Transverse colon (tissue), 4 donors: ENCODE measurements around the gene CTNND2. TPM values are rescaled to one million over a fixed set of nuclear protein-coding genes. Genes with fewer than 3 reads are reported as not detected.

Experiments
- DNase-seq: peaks from one replicate; pipeline ENCODE4 v3.0.0-alpha.2; 2019
- H3K27ac ChIP-seq, 4 donors: fragments of 200-600 bp; sonication (generic); 2 replicates each; pipeline ENCODE4 v1.5.1; 2016 to 2018; ENCODE audit warnings: inconsistent platforms in 4 of 4
- H3K27me3 ChIP-seq: fragments of 200-600 bp; sonication (generic); 2 replicates; pipeline ENCODE4 v1.5.1; 2017; ENCODE audit warnings: inconsistent platforms
- H3K36me3 ChIP-seq, 4 donors: fragments of 200-600 bp; sonication (generic); 2 replicates each; pipeline ENCODE4 v1.5.1; 2017 to 2019; ENCODE audit warnings: inconsistent platforms in 4 of 4
- H3K4me1 ChIP-seq, 4 donors: fragments of 200-600 bp; sonication (generic); 2 replicates each; pipeline ENCODE4 v1.5.1; 2017 to 2020; ENCODE audit warnings: inconsistent platforms in 4 of 4
- H3K4me3 ChIP-seq, 4 donors: fragments of 200-600 bp; sonication (generic); 1 replicate in 1 of 4; 2 replicates in 3 of 4; pipeline versions ENCODE4 v1.5.1 to v1.6.1; 2017 to 2019; ENCODE audit warnings: inconsistent platforms in 4 of 4
- H3K9me3 ChIP-seq, 2 donors: fragments of 200-600 bp; sonication (generic); 2 replicates each; pipeline ENCODE4 v1.5.1; 2017 to 2019; ENCODE audit warnings: inconsistent platforms in 2 of 2
- CTCF ChIP-seq, 5 experiments: fragments of 200-600 bp in 3 of 5; fragments of 450-650 bp in 2 of 5; sonication (generic) in 3 of 5; IDR thresholded peaks; 1 replicate in 2 of 5; 2 replicates in 3 of 5; pipeline ENCODE4 v1.5.1; 2016 to 2017; ENCODE audit warnings: antibody characterized with exemption in 5 of 5, inconsistent platforms in 3 of 5, mild to moderate bottlenecking in 2 of 5, moderate library complexity in 1 of 5
- EP300 ChIP-seq: sonication (generic); formaldehyde crosslinking; IDR thresholded peaks from one replicate; pipeline ENCODE4 v1.6.1; 2017; ENCODE audit warnings: antibody characterized with exemption, low read depth
- POLR2A ChIP-seq: fragments of 450-650 bp; IDR thresholded peaks from one replicate; pipeline ENCODE4 v1.6.1; 2016; ENCODE audit warnings: antibody characterized with exemption, mild to moderate bottlenecking, moderate library complexity
- POLR2AphosphoS5 ChIP-seq, 3 donors: sonication (generic); formaldehyde crosslinking; IDR thresholded peaks; one replicate each; pipeline ENCODE4 v1.6.1; 2016; ENCODE audit warnings: antibody characterized with exemption in 3 of 3
- WGBS, 2 donors: methylation state at CpG; one replicate each; pipeline ENCODE4 v1.1.5; 2018; ENCODE audit warnings: low coverage in 1 of 2; 5-methylcytosine and 5-hydroxymethylcytosine counted together
- in situ Hi-C, 4 donors: fragments of 200-750 bp; cut with MboI; loops; one replicate each; pipeline versions ENCODE4 v1.15.0 to v1.15.1; 2017; ENCODE audit warnings: low sequenced_read_pairs in 3 of 4, low pct_ligation_motif_present in 1 of 4, low pct_unique_long_range_greater_than_20kb in 1 of 4
- intact Hi-C: fragments of 100-400 bp; cut with DNase I; formaldehyde crosslinking; loops from one replicate; pipeline ENCODE4 v1.15.1; 2023; ENCODE audit warnings: low total_unique reads
- total RNA-seq, 4 donors: library from RNA; depleted of rRNA; stranded (reverse); fragments of >200 nt; gene quantifications; one replicate each; pipeline ENCODE4 v1.1.0, GENCODE V29; 2016

CTNND2 gene
- total RNA-seq, 4 donors from 2014 or later = 1.9 to 2.1 TPM; not detected in 2

GRCh38 chr5:11269515-11269914 is 634.7 kb downstream of the CTNND2 start:
- H3K27me3 ChIP-seq = no peaks in the 10 kb centered on the region
- 58 to 65% methylated on average over 3 of the region's 3 CpGs for WGBS, 2 donors
- no peaks in the 10 kb centered on the region for H3K4me1 ChIP-seq
- no peak overlapping the region for H3K27ac ChIP-seq
- in situ Hi-C loops = no loop called here
- H3K4me3 ChIP-seq = no peak overlapping the region
- no peaks in the 10 kb centered on the region for H3K9me3 ChIP-seq
- TF ChIP-seq EP300 (no peak), CTCF (IDR thresholded peaks at IDR 0.05) (no peak), POLR2A (no peak), POLR2AphosphoS5 (IDR thresholded peaks at IDR 0.05) (no peak)
- intact Hi-C loops = no loop called here
- no peaks in the 10 kb centered on the region for H3K36me3 ChIP-seq
- DNase-seq = no peak

GRCh38 chr5:11268891-11269290 is 635.4 kb downstream of the CTNND2 start:
- DNase-seq = no peak
- Histone ChIP-seq H3K4me1 (no peaks in the 10 kb centered on the region), H3K4me3 (no peak overlapping the region), H3K9me3 (no peaks in the 10 kb centered on the region), H3K27me3 (no peaks in the 10 kb centered on the region), H3K27ac (no peak overlapping the region), H3K36me3 (no peaks in the 10 kb centered on the region)
- intact Hi-C loops (no loop called here), in situ Hi-C loops (no loop called here)
- TF ChIP-seq POLR2A = no peak
- 71 to 89% methylated on average over 3 to 6 of the region's 6 CpGs for WGBS, 2 donors

DNA sequence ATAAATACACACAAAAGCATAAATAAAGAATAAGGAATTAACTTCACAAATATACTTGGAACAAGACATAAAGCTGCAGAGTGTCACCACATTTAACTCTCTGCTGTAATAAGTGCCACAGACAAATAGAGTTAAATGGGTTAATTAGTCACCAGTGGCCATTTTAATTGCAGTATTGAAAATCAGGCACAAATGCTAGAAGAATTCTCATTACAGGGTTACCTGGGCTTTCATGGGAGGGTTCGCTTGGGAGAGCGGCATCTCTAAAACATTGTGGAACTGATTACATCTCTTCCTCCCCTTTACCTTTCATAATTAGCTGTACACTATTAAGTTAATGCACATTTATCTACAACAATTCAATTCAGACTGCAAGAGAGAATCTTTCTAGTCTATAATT is 637.9 kb downstream of the CTNND2 start:
- no peak overlapping the region for H3K4me3 ChIP-seq
- no peak for DNase-seq
- no peak overlapping the region for H3K27ac ChIP-seq
- H3K27me3 ChIP-seq = no peaks in the 10 kb centered on the region
- H3K36me3 ChIP-seq = no peaks in the 10 kb centered on the region
- H3K9me3 ChIP-seq = no peaks in the 10 kb centered on the region
- TF ChIP-seq EP300 (no peak), CTCF (IDR thresholded peaks at IDR 0.05) (no peak), POLR2A (no peak), POLR2AphosphoS5 (IDR thresholded peaks at IDR 0.05) (no peak)
- intact Hi-C loops (no loop called here), in situ Hi-C loops (no loop called here)
- H3K4me1 ChIP-seq = no peaks in the 10 kb centered on the region
- 92 to 100% methylated on average over 2 of the region's 2 CpGs for WGBS, 2 donors

GRCh38 chr5:11261241-11261640 is 643.0 kb downstream of the CTNND2 start:
- WGBS, 2 donors = 63 to 81% methylated on average over 3 to 6 of the region's 6 CpGs
- H3K4me3 ChIP-seq = no peak overlapping the region

More at GRCh38 chr5:11261241-11261640, 643.0 kb downstream of the CTNND2 start:
- no peak overlapping the region for H3K27ac ChIP-seq
- intact Hi-C loops (no loop called here), in situ Hi-C loops (no loop called here)
- H3K36me3 ChIP-seq = no peaks in the 10 kb centered on the region
- no peak for DNase-seq
- H3K4me1 ChIP-seq = no peaks in the 10 kb centered on the region
- no peaks in the 10 kb centered on the region for H3K27me3 ChIP-seq
- TF ChIP-seq CTCF (IDR thresholded peaks at IDR 0.05) = no peak
- TF ChIP-seq EP300 = no peak
- TF ChIP-seq POLR2A = no peak
- TF ChIP-seq POLR2AphosphoS5 (IDR thresholded peaks at IDR 0.05) = no peak
- H3K9me3 ChIP-seq = no peaks in the 10 kb centered on the region
